Hepatocyte (in vitro differentiated cells): ENCODE data around the gene AKAP12. TPM values are rescaled to one million over a fixed set of nuclear protein-coding genes. Genes with fewer than 3 reads are reported as not detected.

Experiments
- DNase-seq: peaks from one replicate; pipeline ENCODE4 v3.0.0-alpha.2; 2016; ENCODE audit warnings: low spot score
- H2AFZ ChIP-seq: fragments of 200-600 bp; sonication (generic); 2 replicates; pipeline ENCODE4 v1.6.0; 2016; ENCODE audit warnings: antibody characterized with exemption, mild to moderate bottlenecking
- H3K27ac ChIP-seq: fragments of 200-600 bp; sonication (generic); 2 replicates; pipeline ENCODE4 v1.5.1; 2016; ENCODE audit warnings: mild to moderate bottlenecking
- H3K27me3 ChIP-seq: fragments of 200-600 bp; sonication (generic); 2 replicates; pipeline ENCODE4 v1.6.1; 2016
- H3K36me3 ChIP-seq: fragments of 200-600 bp; sonication (generic); replicated peaks from 2 replicates; pipeline ENCODE4 v1.5.1; 2016; ENCODE audit warnings: low read depth; ENCODE audit not compliant: insufficient read depth
- H3K4me1 ChIP-seq: fragments of 200-600 bp; sonication (generic); 2 replicates; pipeline ENCODE4 v1.5.1; 2016; ENCODE audit warnings: mild to moderate bottlenecking, moderate library complexity; ENCODE audit not compliant: insufficient read depth
- H3K4me2 ChIP-seq: fragments of 200-600 bp; sonication (generic); 2 replicates; pipeline ENCODE4 v1.6.0; 2016
- H3K4me3 ChIP-seq: fragments of 200-600 bp; sonication (generic); 2 replicates; pipeline ENCODE4 v1.5.1; 2016; ENCODE audit warnings: mild to moderate bottlenecking
- H3K79me2 ChIP-seq: fragments of 200-600 bp; sonication (generic); 2 replicates; pipeline ENCODE4 v1.6.0; 2017; ENCODE audit warnings: mild to moderate bottlenecking
- H3K9me2 ChIP-seq: fragments of 200-600 bp; sonication (generic); replicated peaks from 2 replicates; pipeline ENCODE4 v1.6.0; 2017; ENCODE audit warnings: mild to moderate bottlenecking; ENCODE audit not compliant: insufficient read depth
- H3K9me3 ChIP-seq: fragments of 200-600 bp; sonication (generic); 2 replicates; pipeline ENCODE4 v1.5.1; 2016; ENCODE audit warnings: low read depth, mild to moderate bottlenecking
- H4K20me1 ChIP-seq: fragments of 200-600 bp; sonication (generic); 2 replicates; pipeline ENCODE4 v1.6.0; 2016; ENCODE audit warnings: mild to moderate bottlenecking; ENCODE audit not compliant: insufficient read depth, poor library complexity, severe bottlenecking
- CTCF ChIP-seq: fragments of 200-600 bp; sonication (generic); IDR thresholded peaks from 2 replicates; pipeline ENCODE4 v1.5.1; 2016; ENCODE audit warnings: antibody characterized with exemption, mild to moderate bottlenecking; ENCODE audit not compliant: poor library complexity
- EZH2 ChIP-seq: fragments of 200-600 bp; sonication (generic); IDR thresholded peaks from 2 replicates; pipeline ENCODE4 v1.6.1; 2016; ENCODE audit warnings: antibody characterized with exemption, mild to moderate bottlenecking, borderline replicate concordance
- EZH2phosphoT487 ChIP-seq: fragments of 200-600 bp; sonication (generic); IDR thresholded peaks from one replicate; pipeline ENCODE4 v1.6.1; 2018; ENCODE audit warnings: antibody characterized with exemption, mild to moderate bottlenecking, low read depth, moderate library complexity; ENCODE audit not compliant: unreplicated experiment, severe bottlenecking
- WGBS: methylation state at CpG from one replicate; pipeline ENCODE4 v1.1.6; 2016; ENCODE audit warnings: low lambda C conversion rate; ENCODE audit errors: missing lambda C conversion rate; 5-methylcytosine and 5-hydroxymethylcytosine counted together
- polyA plus RNA-seq: library from polyadenylated mRNA; unstranded; fragments of >200 nt; fragmentation: Nextera tagmentation; extraction: Ambion mirVana; gene quantifications from 2 replicates; pipeline ENCODE4 v1.2.1, GENCODE V29; 2016
- total RNA-seq: library from RNA; depleted of rRNA; stranded (reverse); fragments of >200 nt; gene quantifications from 2 replicates; pipeline ENCODE4 v1.2.3, GENCODE V29; 2014

AKAP12 gene
- total and polyA plus RNA-seq, 2 experiments from 2014 or later: 32.1 to 46.2 TPM

DNA sequence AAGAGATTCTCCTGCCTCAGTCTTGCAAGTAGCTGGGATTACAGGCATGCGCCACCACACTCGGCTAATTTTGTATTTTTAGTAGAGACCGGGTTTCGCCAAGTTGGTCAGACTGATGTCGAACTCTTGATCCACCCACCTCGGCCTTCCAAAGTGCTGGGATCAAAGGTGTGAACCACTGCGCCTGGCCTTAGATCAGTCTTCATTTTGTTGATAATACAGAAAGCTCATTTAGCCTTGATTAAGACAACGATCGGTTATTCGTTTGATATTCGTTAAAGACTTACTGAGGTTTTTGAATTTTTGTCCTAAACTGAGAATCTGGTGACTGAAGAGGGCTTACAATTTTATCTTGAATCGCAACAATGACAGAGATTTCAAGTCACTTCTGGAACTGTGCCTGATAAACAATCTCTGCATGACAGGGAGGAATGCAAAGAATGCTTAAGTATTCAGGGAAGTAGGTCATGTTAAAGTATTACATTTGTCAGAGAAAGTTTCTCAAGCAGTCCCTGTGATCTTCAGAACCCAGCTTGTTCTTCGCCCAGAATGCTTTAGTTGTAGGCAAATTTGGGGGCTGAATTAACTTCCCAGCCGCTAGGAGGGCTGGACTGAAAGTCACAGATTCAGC, 14.8 kb downstream of the AKAP12 start:
- DNase-seq: peak; percentile 14
- TF ChIP-seq EZH2phosphoT487: no peak
- no peak for TF ChIP-seq EZH2
- TF ChIP-seq CTCF: no peak
- no peaks in the 10 kb centered on the region for H4K20me1 ChIP-seq
- no peaks in the 10 kb centered on the region for H3K27me3 ChIP-seq
- H3K27ac ChIP-seq: no peak overlapping the region
- no peaks in the 10 kb centered on the region for H3K4me1 ChIP-seq
- no peaks in the 10 kb centered on the region for H3K9me3 ChIP-seq
- WGBS: 52% methylated on average over 14 of the region's 14 CpGs
- H3K4me3 ChIP-seq: no peak overlapping the region
- no peaks in the 10 kb centered on the region for H3K79me2 ChIP-seq
- H3K36me3 ChIP-seq: no peaks in the 10 kb centered on the region
- H3K4me2 ChIP-seq: peak overlapping the region; percentile 48
- H2AFZ ChIP-seq: no peak overlapping the region
- H3K9me2 ChIP-seq: no peaks in the 10 kb centered on the region

GRCh38 chr6:151255811-151256210, 16.0 kb downstream of the AKAP12 start:
- no peak for DNase-seq
- Histone ChIP-seq H3K79me2 (no peaks in the 10 kb centered on the region), H3K27ac (no peak overlapping the region), H3K4me3 (no peak overlapping the region), H3K9me2 (no peaks in the 10 kb centered on the region), H3K36me3 (no peaks in the 10 kb centered on the region), H3K9me3 (no peaks in the 10 kb centered on the region), H3K27me3 (no peaks in the 10 kb centered on the region), H3K4me2 (no peak overlapping the region), H4K20me1 (no peaks in the 10 kb centered on the region), H3K4me1 (no peaks in the 10 kb centered on the region), H2AFZ (no peak overlapping the region)
- TF ChIP-seq CTCF (no peak), EZH2phosphoT487 (no peak), EZH2 (no peak)
- 93% methylated on average over 3 of the region's 3 CpGs for WGBS

DNA sequence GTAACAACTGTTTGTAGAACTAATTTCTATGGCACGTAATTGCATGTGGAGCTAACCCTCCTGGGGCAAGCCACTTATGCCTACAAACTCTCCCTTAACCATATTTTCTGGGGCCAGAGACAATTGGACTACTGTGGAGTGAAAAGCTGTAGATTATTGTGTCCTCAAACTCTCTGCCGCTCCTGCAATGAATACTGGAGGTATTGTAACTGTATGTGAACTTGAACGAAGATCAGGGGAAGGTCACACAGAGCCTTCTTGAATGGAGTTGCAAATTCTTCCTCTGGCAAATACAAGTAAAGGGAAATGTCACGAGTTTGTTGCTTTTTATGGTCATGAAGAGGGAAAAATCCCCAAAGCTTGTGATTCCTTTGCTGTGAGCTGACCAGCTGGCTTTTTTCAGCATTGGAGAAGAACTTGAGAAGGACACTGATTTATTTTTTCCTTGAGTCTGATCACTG, 18.2 kb downstream of the AKAP12 start:
- Histone ChIP-seq H4K20me1 (no peaks in the 10 kb centered on the region), H3K36me3 (no peaks in the 10 kb centered on the region), H2AFZ (no peak overlapping the region), H3K27me3 (no peaks in the 10 kb centered on the region), H3K79me2 (no peaks in the 10 kb centered on the region), H3K9me3 (no peaks in the 10 kb centered on the region), H3K27ac (no peak overlapping the region), H3K4me2 (no peak overlapping the region), H3K4me1 (no peaks in the 10 kb centered on the region), H3K4me3 (no peak overlapping the region), H3K9me2 (no peaks in the 10 kb centered on the region)
- TF ChIP-seq CTCF (no peak), EZH2 (no peak), EZH2phosphoT487 (no peak)
- DNase-seq: no peak
- WGBS: 63% methylated on average over 4 of the region's 4 CpGs
